SK-N-MC (cell line): ENCODE measurements around the gene C22orf23.

ENCODE experiments used
- DNase-seq: peaks from one replicate; pipeline ENCODE4 v3.0.0-alpha.2; 2011; ENCODE audit warnings: low read depth, low spot score
- H3K27ac ChIP-seq: fragments of 200-600 bp; sonication (generic); 2 replicates; pipeline ENCODE4 v1.5.1; 2016; ENCODE audit warnings: mixed run types
- H3K36me3 ChIP-seq: fragments of 200-600 bp; sonication (generic); 2 replicates; pipeline ENCODE4 v1.6.1; 2017; ENCODE audit warnings: antibody characterized with exemption, low read length, mixed read lengths; ENCODE audit not compliant: insufficient read depth
- H3K4me3 ChIP-seq: fragments of 200-600 bp; sonication (generic); 2 replicates; pipeline ENCODE4 v1.5.1; 2016
- H3K9ac ChIP-seq: fragments of 200-600 bp; sonication (generic); 2 replicates; pipeline ENCODE4 v1.8.0; 2017; ENCODE audit warnings: mixed run types, mixed read lengths; ENCODE audit not compliant: insufficient read length
- H3K9me3 ChIP-seq: fragments of 200-600 bp; sonication (generic); 2 replicates; pipeline ENCODE4 v1.6.1; 2017; ENCODE audit warnings: low read depth, mild to moderate bottlenecking, antibody characterized with exemption, low read length, moderate library complexity, mixed read lengths
- EZH2 ChIP-seq: fragments of 200-600 bp; sonication (generic); IDR thresholded peaks from one replicate; pipeline ENCODE4 v1.6.1; 2017; ENCODE audit warnings: antibody characterized with exemption
- FOXP2 ChIP-seq: optimal IDR thresholded peaks from 2 replicates; pipeline ENCODE3; 2011; ENCODE audit warnings: mild to moderate bottlenecking, moderate library complexity; ENCODE audit not compliant: insufficient read depth; ENCODE audit errors: extremely low read length, control extremely low read depth
- POLR2AphosphoS5 ChIP-seq: IDR thresholded peaks from 2 replicates; pipeline ENCODE4 v1.6.1; 2012; ENCODE audit warnings: mild to moderate bottlenecking, low read depth, low read length, borderline replicate concordance

C22orf23 gene

GRCh38 chr22:37912171-37912570 lies 41.2 kb downstream of the C22orf23 start:
- no peak overlapping the region for H3K27ac ChIP-seq

GRCh38 chr22:37911697-37912096 lies 41.7 kb downstream of the C22orf23 start:
- no peaks in the 10 kb centered on the region for H3K9me3 ChIP-seq
- H3K27ac ChIP-seq, result no peak overlapping the region
- H3K9ac ChIP-seq, result no peak overlapping the region
- TF ChIP-seq FOXP2, result no peak
- TF ChIP-seq POLR2AphosphoS5, result no peak
- no peak for TF ChIP-seq EZH2
- H3K4me3 ChIP-seq, result no peak overlapping the region
- DNase-seq, result no peak
- peaks cover 4% of the 10 kb centered on the region; the same call in 1 of the 2 replicates for H3K36me3 ChIP-seq

More at GRCh38 chr22:37912171-37912570, 41.2 kb downstream of the C22orf23 start:
- no peak for DNase-seq
- Histone ChIP-seq H3K36me3 (peaks cover 5% of the 10 kb centered on the region; the same call in 1 of the 2 replicates), H3K9me3 (no peaks in the 10 kb centered on the region), H3K4me3 (no peak overlapping the region), H3K9ac (no peak overlapping the region)
- no peak for TF ChIP-seq POLR2AphosphoS5
- TF ChIP-seq EZH2, result no peak
- TF ChIP-seq FOXP2, result no peak

DNA sequence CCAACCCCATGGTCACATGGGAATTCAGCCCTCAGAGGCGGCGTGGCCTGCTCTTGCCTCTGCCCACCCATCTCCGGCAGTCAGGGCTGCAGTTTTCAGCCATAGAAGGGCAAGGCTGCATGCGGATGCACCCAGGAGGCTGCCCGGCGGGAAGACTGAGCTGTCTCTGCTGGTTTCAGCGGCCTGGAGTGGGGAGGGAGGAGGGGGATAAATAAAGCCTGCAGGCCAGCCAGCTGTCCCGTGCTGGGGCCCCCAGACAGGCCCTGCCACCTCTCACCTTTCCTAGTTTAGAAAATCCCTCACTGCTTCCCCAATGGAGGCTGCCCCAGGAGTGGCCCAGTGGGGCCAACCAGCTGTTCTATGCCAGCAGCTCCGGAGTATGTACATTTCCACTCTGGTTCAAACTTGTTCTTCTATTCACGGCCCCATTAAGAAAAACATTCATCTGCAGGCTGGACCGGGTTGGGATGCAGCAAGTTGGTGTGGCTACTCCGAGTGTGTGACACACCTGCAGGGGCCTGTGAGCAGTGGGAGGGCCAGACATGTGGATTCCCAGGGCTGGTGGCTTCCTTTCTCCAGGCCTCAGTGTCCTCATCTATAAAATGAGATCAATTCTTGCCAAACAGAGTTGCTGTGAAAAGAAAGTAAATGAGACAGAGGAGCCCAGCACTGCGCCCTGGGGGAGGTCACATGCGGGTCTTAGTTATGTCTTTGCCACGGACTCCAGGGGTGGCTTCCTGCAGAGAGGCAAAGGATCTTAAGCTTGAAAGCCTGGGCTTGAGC lies 42.3 kb downstream of the C22orf23 start:
- Histone ChIP-seq H3K9ac (no peak overlapping the region), H3K4me3 (no peak overlapping the region), H3K36me3 (no peaks in the 10 kb centered on the region; the same call in 1 of the 2 replicates), H3K9me3 (no peaks in the 10 kb centered on the region), H3K27ac (no peak overlapping the region)
- no peak for DNase-seq
- no peak for TF ChIP-seq FOXP2
- no peak for TF ChIP-seq POLR2AphosphoS5

DNA sequence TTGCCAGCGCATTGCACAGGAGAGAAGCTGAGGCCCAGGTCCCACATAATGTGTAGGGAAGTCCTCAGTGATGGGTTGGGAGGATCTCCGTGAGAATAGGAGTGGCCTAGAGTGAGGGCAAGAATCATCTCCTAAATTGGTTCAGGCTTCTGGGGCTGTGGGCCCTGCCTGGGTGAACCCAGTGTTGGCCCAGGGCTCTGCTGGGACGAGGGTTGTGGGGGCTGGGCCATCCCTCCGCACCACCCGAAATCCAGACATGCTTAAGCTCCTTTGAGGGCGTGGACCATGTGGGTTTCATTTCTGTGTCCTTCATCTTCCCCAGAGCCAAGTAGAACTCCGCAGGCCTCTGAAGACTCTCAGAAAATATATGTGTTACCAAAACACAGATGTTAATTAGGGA lies 43.6 kb downstream of the C22orf23 start:
- DNase-seq, result no peak
- H3K9me3 ChIP-seq, result no peaks in the 10 kb centered on the region
- H3K9ac ChIP-seq, result no peak overlapping the region

GRCh38 chr22:37907036-37907954 lies 46.1 kb downstream of the C22orf23 start:
- DNase-seq, result no peak
- Histone ChIP-seq H3K27ac (0 out of 2 replicates have a peak overlapping the region, but pooled peaks have one; percentile 19), H3K9me3 (no peaks in the 10 kb centered on the region), H3K4me3 (peak overlapping the region; percentile 86), H3K9ac (peak overlapping the region; percentile 74), H3K36me3 (no peaks in the 10 kb centered on the region; the same call in 1 of the 2 replicates)
- TF ChIP-seq FOXP2, result no peak
- no peak for TF ChIP-seq POLR2AphosphoS5
- TF ChIP-seq EZH2, result no peak

More for the DNA sequence above, 43.6 kb downstream of the C22orf23 start:
- TF ChIP-seq EZH2 (no peak), POLR2AphosphoS5 (no peak)
- Histone ChIP-seq H3K4me3 (no peak overlapping the region), H3K36me3 (no peaks in the 10 kb centered on the region; the same call in 1 of the 2 replicates), H3K27ac (peak overlapping the region; percentile 14; the same call in 1 of the 2 replicates)

GRCh38 chr22:37906364-37907008 lies 46.9 kb downstream of the C22orf23 start:
- no peaks in the 10 kb centered on the region for H3K36me3 ChIP-seq
- H3K9ac ChIP-seq, result peak overlapping the region; percentile 74
- TF ChIP-seq EZH2, result no peak
- TF ChIP-seq POLR2AphosphoS5, result no peak
- TF ChIP-seq FOXP2, result no peak
- no peaks in the 10 kb centered on the region for H3K9me3 ChIP-seq
- DNase-seq, result no peak
- peak overlapping the region; percentile 19; the same call in 1 of the 2 replicates for H3K27ac ChIP-seq
- peak overlapping the region; percentile 86 for H3K4me3 ChIP-seq

- DNase-seq, result no peak
- peak within 1 kb of the TSS; percentile 86 for H3K4me3 ChIP-seq
- H3K9ac ChIP-seq, result peak within 1 kb of the TSS; percentile 74
- peak within 1 kb of the TSS; percentile 49 for H3K27ac ChIP-seq
- no peaks in the 10 kb centered on the region for H3K9me3 ChIP-seq
- TF ChIP-seq FOXP2, result no peak
- TF ChIP-seq POLR2AphosphoS5, result no peak
- no peak for TF ChIP-seq EZH2
- no peaks in the 10 kb centered on the region for H3K36me3 ChIP-seq
Observed at GRCh38 chr22:37905534-37906363, 47.7 kb downstream of the C22orf23 start, which contains the start of gene MICALL1. Gene MICALL1 (plus strand): TSS chr22:37906297. CDS start chr22:37906423, 126 bp downstream.
